ENCODE results near the gene TOX3. TPM values are rescaled to one million over a fixed set of nuclear protein-coding genes. Genes with fewer than 3 reads are reported as not detected.

The TOX3 gene
- total and polyA plus RNA-seq, 2 of the 13 experiments (the other 11 are each of a cell fraction or from before 2014, with no cell fraction given): 14.5 to 98.6 TPM

DNA sequence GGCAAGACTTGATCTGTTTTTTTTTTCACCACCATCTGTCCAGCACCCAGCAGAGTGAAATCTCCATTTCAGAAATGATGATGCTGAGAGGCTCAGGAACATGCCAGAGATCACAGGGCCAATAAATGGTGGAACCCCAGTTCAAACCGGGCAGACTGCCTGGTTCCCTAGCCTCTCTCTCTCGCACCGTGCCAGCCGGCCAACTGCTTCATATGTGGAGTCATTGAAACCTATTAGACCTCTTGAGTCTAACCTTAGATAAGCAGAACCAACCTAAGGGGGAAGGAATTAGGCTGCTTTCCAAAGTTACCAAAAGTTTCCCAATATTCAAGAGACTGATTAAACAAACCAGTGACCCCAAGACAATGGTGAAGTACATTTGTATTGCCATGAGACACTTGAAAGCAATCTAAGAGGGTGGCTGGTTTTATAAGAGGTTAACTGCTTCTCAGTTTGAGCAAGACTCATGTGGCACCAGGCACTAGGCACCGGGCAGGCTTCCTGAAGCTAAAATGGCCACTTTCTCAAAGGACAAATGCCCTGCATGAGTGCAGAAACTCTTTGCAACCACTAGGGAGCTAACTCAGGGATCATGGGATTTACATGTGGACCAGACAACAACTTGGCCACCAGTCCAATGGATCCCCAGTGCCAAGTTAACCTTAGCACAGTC lies 18.4 kb downstream of the TOX3 start:
- H3K4me3 ChIP-seq (replicated peaks in 1 of 3; ENCODE audit: insufficient read depth in 1 of 3, low read depth in 2 of 3, low read length in 3 of 3): no peak overlapping the region
- no peak overlapping the region for H2AFZ ChIP-seq (ENCODE audit: low read length)
- H3K36me3 ChIP-seq (replicated peaks in 1 of 2; ENCODE audit: control insufficient read depth in 1 of 2, insufficient read depth in 2 of 2, low read length in 2 of 2): peaks cover 8 to 36% of the 10 kb centered on the region in 2 experiments; a peak in 4 of 5 replicates
- 87% methylated on average over 5 of the region's 5 CpGs for WGBS (ENCODE audit: low lambda C conversion rate)
- no peak overlapping the region for H3K27ac ChIP-seq (ENCODE audit: extremely low read length, insufficient read depth, low read length)
- ChIA-PET POLR2A (interaction anchor here (1.0 to 1.4 kb wide), 2 partner anchors 19 to 31 kb away, joined by 3 read pairs; partner anchors contain the start of gene TOX3), CTCF (ENCODE audit: low intra/inter-chr PET ratio, low total read pairs) (no interaction called here)
- FAIRE-seq (no peak), ATAC-seq (peak; percentile 37; the same call in 2 of the 3 replicates), DNase-seq (ENCODE audit: low spot score) (no peak)
- H3K4me2 ChIP-seq (ENCODE audit: low read depth, low read length): peak overlapping the region; percentile 25; the same call in 1 of the 2 replicates
- H3K4me1 ChIP-seq (ENCODE audit: insufficient read depth, low read length): peaks cover 53% of the 10 kb centered on the region
- in situ Hi-C loops (cut with HindIII; ENCODE audit: extremely low pct_ligation_motif_present, low pct_unique_long_range_greater_than_20kb): no loop called here
- no peaks in the 10 kb centered on the region for H3K27me3 ChIP-seq (ENCODE audit: control insufficient read depth in 1 of 2, insufficient read depth in 2 of 2, low read length in 2 of 2)
- intact Hi-C loops (cut with micrococcal nuclease; ENCODE audit: unreplicated experiment): no loop called here
- H3K9ac ChIP-seq (ENCODE audit: insufficient read depth, low read depth, low read length): no peak overlapping the region
- H3K79me2 ChIP-seq (ENCODE audit: insufficient read depth, low read length): peaks cover 99% of the 10 kb centered on the region
- TF ChIP-seq EHMT2 (IDR thresholded peaks at IDR 0.05; ENCODE audit: borderline replicate concordance, low read depth, low read length) (0 out of 2 replicates have a peak, but pooled peaks have one; percentile 23), SAFB2 (CRISPR knock-in tag; IDR thresholded peaks at IDR 0.05; ENCODE audit: borderline replicate concordance, low read depth) (no peak), RBM22 (optimal IDR thresholded peaks at IDR 0.05; ENCODE audit: low read length) (peak; percentile 32), POLR2G (IDR thresholded peaks at IDR 0.05; ENCODE audit: low read depth, low read length) (0 out of 2 replicates have a peak, but pooled peaks have one; percentile 32), TEAD3 (CRISPR knock-in tag; optimal IDR thresholded peaks at IDR 0.05; ENCODE audit: borderline replicate concordance) (peak; percentile 13), KAT8 (CRISPR knock-in tag; IDR thresholded peaks at IDR 0.05) (no peak), ZMYM4 (CRISPR knock-in tag; IDR thresholded peaks at IDR 0.05) (peak; percentile 49)
- H3K9me3 ChIP-seq (ENCODE audit: low read length): no peaks in the 10 kb centered on the region
- BruUV-seq (replicated peaks): no TSS peak
- peaks cover 82% of the 10 kb centered on the region for H4K20me1 ChIP-seq (ENCODE audit: insufficient read depth, low read length)

DNA sequence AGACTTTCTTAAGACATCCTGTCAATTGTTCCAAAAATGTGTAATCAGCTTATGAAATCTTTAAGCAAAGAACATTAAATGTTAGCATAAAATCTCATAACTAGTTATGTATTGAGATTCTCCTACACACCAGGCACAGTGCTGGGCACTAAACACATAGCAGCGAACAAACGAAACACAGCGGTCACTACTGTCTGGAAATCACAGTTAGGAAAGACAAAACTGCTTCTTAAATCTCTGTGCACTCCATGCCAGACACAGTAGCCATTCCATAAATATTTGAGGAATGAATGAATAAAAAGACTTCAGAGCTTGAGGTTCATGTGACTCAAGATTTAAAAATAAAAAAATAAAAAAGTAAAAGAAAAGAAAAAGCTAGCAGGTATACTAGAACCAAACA lies 20.1 kb downstream of the TOX3 start:
- no peak overlapping the region for H3K4me3 ChIP-seq (replicated peaks in 1 of 3; ENCODE audit: insufficient read depth in 1 of 3, low read depth in 2 of 3, low read length in 3 of 3)
- 98% methylated on average over 3 of the region's 3 CpGs for WGBS (ENCODE audit: low lambda C conversion rate)
- FAIRE-seq: no peak
- ATAC-seq: no peak
- H3K36me3 ChIP-seq (replicated peaks in 1 of 2; ENCODE audit: control insufficient read depth in 1 of 2, insufficient read depth in 2 of 2, low read length in 2 of 2): peaks cover 10 to 38% of the 10 kb centered on the region in 2 experiments; a peak in 4 of 5 replicates
- no peak for DNase-seq (ENCODE audit: low spot score)
- no peak overlapping the region for H2AFZ ChIP-seq (ENCODE audit: low read length)
- H3K79me2 ChIP-seq (ENCODE audit: insufficient read depth, low read length): peaks cover 97% of the 10 kb centered on the region
- no TSS peak for BruUV-seq (replicated peaks)
- H3K9me3 ChIP-seq (ENCODE audit: low read length): no peaks in the 10 kb centered on the region
- H4K20me1 ChIP-seq (ENCODE audit: insufficient read depth, low read length): peaks cover 83% of the 10 kb centered on the region
- no peak overlapping the region for H3K4me2 ChIP-seq (ENCODE audit: low read depth, low read length)
- H3K27ac ChIP-seq (ENCODE audit: extremely low read length, insufficient read depth, low read length): no peak overlapping the region
- no peaks in the 10 kb centered on the region for H3K27me3 ChIP-seq (ENCODE audit: control insufficient read depth in 1 of 2, insufficient read depth in 2 of 2, low read length in 2 of 2)
- 0 out of 2 replicates have a peak, but pooled peaks have one; percentile 27 for TF ChIP-seq ZFP82 (CRISPR knock-in tag; IDR thresholded peaks at IDR 0.05; ENCODE audit: borderline replicate concordance)
- no peak for TF ChIP-seq ZNF274 (CRISPR knock-in tag; IDR thresholded peaks at IDR 0.05)
- no peak for TF ChIP-seq GATAD1 (CRISPR knock-in tag; IDR thresholded peaks at IDR 0.05)
- no peak for TF ChIP-seq YEATS2 (CRISPR knock-in tag; IDR thresholded peaks at IDR 0.05; ENCODE audit: borderline replicate concordance)
- no peak for TF ChIP-seq ZNF569 (CRISPR knock-in tag; IDR thresholded peaks at IDR 0.05; ENCODE audit: borderline replicate concordance)
- peak; percentile 65 for TF ChIP-seq RBM22 (optimal IDR thresholded peaks at IDR 0.05; ENCODE audit: low read length)
- no peak for TF ChIP-seq GZF1 (CRISPR knock-in tag; IDR thresholded peaks at IDR 0.05)
- no peak for TF ChIP-seq KLF11 (CRISPR knock-in tag; IDR thresholded peaks at IDR 0.05)
- TF ChIP-seq ZMAT3 (CRISPR knock-in tag; conservative IDR thresholded peaks at IDR 0.05): no peak
- TF ChIP-seq ELF1 (CRISPR knock-in tag; IDR thresholded peaks at IDR 0.05): no peak
- TF ChIP-seq THAP11 (CRISPR knock-in tag; IDR thresholded peaks at IDR 0.05): no peak
- no peak for TF ChIP-seq ZNF280B (CRISPR knock-in tag; IDR thresholded peaks at IDR 0.05; ENCODE audit: borderline replicate concordance)
- ChIA-PET CTCF (ENCODE audit: low intra/inter-chr PET ratio, low total read pairs) (no interaction called here), POLR2A (interaction anchor here (1.3 kb wide), 1 partner anchor 11 kb away, joined by 3 read pairs; no protein-coding TSS in a partner anchor)
- in situ Hi-C loops (cut with HindIII; ENCODE audit: extremely low pct_ligation_motif_present, low pct_unique_long_range_greater_than_20kb) (no loop called here), intact Hi-C loops (cut with micrococcal nuclease; ENCODE audit: unreplicated experiment) (no loop called here)
- H3K4me1 ChIP-seq (ENCODE audit: insufficient read depth, low read length): peaks cover 41% of the 10 kb centered on the region
- no peak overlapping the region for H3K9ac ChIP-seq (ENCODE audit: insufficient read depth, low read depth, low read length)
